Measurements from ENCODE around the gene ITIH4. TPM values are rescaled to one million over a fixed set of nuclear protein-coding genes. Genes with fewer than 3 reads are reported as not detected.

ITIH4 gene
- polyA plus RNA-seq, 1 experiment, result 1.4 TPM

DNA sequence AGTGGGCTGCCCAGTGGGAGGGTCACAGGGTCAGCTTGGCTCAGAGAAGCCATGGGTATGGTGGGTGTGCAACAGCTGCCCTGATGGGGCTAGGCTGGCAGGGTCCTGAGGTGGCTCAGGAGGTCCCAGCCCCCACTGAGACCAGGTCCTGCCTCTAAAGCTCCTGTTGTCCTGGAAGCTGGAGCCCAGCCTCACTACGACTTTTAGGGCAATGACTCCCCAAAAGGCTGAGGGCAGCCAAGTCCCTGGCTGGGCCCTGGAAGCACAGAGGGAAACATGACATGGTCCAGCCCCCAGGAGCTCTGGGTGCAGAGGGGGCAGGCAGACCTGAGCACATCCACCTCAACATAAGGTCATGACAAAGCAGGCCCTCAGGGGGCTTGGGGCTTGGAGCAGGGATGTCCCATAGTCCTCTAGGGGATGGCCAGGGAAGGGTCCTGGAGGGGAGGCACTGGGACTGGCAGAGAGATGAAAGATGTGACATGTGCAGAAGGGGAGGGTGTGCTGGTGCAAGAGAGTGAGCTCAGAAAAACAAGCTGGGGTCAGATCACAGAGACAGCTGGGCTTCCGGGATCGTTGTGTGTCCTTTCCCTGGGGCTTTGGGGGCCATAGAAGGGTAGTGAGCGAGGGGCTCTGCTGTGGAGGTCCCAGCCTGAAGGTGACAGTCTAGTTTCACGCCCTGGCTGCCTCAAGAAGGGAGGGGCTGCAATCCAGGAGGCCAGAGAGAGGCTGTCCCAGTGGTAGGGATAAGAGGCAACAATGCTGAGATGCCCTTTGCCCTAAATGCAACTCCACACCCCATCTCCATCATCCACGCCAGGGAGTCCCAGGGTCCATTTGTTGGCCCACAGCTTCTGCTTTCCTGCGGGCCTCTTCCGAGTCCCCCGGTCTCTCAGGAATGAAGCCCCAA is 36.5 kb downstream of the ITIH4 start:
- TF ChIP-seq CTCF (IDR thresholded peaks at IDR 0.05; ENCODE audit: insufficient read depth, low read depth, low read length), result no peak
- Histone ChIP-seq H3K36me3 (ENCODE audit: control insufficient read depth, insufficient read depth, low read length) (no peaks in the 10 kb centered on the region), H3K27me3 (ENCODE audit: control insufficient read depth, insufficient read depth, low read length) (peaks cover 5% of the 10 kb centered on the region), H3K4me3 (ENCODE audit: low read depth, low read length) (no peak overlapping the region)
- no peak for DNase-seq (ENCODE audit: low read depth)
- POLR2A ChIA-PET, result no interaction called here
- CTCF ChIA-PET, result interaction anchor here (0.6 to 1.4 kb wide), 4 partner anchors 9 to 737 kb away, joined by 3 read pairs; no protein-coding TSS in a partner anchor

DNA sequence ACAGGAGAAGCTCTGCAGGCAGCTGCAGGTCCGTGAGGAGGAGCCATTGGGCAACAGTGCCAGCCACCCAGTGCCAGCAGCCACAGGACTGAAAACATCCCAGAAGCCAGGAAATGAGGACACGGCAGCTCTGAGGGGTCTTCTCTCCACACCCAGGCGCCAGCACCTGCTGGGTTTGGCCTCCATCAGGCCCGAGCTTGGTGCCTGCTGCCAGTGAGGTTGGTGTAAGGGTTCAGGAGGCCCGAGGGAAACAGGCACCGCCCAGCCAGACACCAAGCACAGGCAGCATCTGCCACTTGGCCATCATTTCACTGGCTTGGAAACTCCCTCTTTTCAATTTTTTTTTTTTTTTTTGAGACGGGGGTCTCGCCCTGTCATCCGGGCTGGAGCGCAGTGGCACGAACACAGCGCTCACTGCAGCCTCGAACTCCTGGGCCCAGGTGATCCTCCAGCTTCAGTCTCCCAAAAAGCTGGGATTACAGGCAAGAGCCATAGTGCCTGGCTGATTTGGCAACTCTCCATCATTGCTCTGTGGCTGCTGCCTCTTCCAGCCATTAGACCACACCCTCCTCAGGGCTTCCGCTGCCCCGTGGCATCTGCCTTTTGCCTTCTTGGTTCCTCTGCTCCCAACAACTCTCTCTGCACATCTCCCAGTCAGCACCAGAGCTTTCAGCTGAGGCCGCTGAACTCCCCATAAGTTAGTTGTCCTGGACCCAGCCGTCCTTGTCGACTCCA is 37.3 kb downstream of the ITIH4 start:
- DNase-seq (ENCODE audit: low read depth), result no peak
- ChIA-PET CTCF (interaction anchor here (0.8 to 1.4 kb wide), 3 partner anchors 8 to 28 kb away, joined by 3 read pairs; no protein-coding TSS in a partner anchor), POLR2A (no interaction called here)
- peaks cover 5% of the 10 kb centered on the region for H3K27me3 ChIP-seq (ENCODE audit: control insufficient read depth, insufficient read depth, low read length)
- no peak overlapping the region for H3K4me3 ChIP-seq (ENCODE audit: low read depth, low read length)
- no peak for TF ChIP-seq CTCF (IDR thresholded peaks at IDR 0.05; ENCODE audit: insufficient read depth, low read depth, low read length)
- H3K36me3 ChIP-seq (ENCODE audit: control insufficient read depth, insufficient read depth, low read length), result no peaks in the 10 kb centered on the region

DNA sequence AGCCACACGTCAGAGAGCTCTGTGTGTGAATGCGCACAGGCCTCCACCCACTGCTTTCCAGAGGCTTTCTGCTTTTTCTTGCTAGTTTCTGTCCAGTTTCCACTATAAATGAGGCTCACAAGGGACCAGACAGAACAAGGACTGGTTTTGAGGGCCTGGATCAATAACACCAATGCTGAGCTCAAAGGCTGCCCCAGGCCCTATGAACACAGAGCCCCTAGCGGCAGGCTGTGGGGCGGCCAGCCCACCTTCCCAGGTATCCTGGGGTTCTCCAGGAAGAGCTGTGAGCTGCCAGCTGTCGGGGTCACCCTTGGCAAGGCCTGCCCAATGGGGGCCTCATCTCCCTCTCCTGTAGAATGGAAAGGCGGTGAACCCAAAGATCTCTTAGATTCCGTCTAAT is 38.1 kb downstream of the ITIH4 start:
- POLR2A ChIA-PET, result no interaction called here
- H3K36me3 ChIP-seq (ENCODE audit: control insufficient read depth, insufficient read depth, low read length), result no peaks in the 10 kb centered on the region
- H3K4me3 ChIP-seq (ENCODE audit: low read depth, low read length), result no peak overlapping the region
- no peak for TF ChIP-seq CTCF (IDR thresholded peaks at IDR 0.05; ENCODE audit: insufficient read depth, low read depth, low read length)
- peaks cover 5% of the 10 kb centered on the region for H3K27me3 ChIP-seq (ENCODE audit: control insufficient read depth, insufficient read depth, low read length)
- no peak for DNase-seq (ENCODE audit: low read depth)
- CTCF ChIA-PET, result interaction anchor here (1.0 to 1.4 kb wide), 3 partner anchors 9 to 29 kb away, joined by 3 to 4 read pairs (median 3); no protein-coding TSS in a partner anchor

DNA sequence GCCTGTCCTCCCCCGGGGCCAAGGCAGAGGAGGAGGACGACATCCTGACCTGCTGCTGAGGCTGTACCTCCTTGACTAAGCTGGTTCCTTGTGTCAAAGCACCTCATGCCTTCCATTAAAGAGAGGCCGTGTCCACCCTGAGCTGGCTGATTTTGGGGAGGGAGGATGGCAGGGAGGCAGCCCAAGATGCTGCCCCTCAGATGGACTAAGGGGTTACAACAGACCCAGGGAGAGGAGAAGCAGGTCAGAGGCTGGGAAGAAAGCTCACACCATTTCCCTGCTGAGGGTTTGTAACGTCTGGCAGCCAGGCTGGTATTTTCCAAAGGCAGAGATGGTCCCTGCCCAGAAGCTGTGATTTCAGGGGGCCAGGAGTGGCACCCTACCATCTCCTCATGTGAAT is 38.5 kb downstream of the ITIH4 start:
- TF ChIP-seq CTCF (IDR thresholded peaks at IDR 0.05; ENCODE audit: insufficient read depth, low read depth, low read length), result no peak
- Histone ChIP-seq H3K36me3 (ENCODE audit: control insufficient read depth, insufficient read depth, low read length) (no peaks in the 10 kb centered on the region), H3K27me3 (ENCODE audit: control insufficient read depth, insufficient read depth, low read length) (peaks cover 5% of the 10 kb centered on the region), H3K4me3 (ENCODE audit: low read depth, low read length) (no peak overlapping the region)
- ChIA-PET POLR2A (no interaction called here), CTCF (interaction anchor here (1.0 to 1.3 kb wide), 2 partner anchors 13 to 29 kb away, joined by 3 to 4 read pairs; no protein-coding TSS in a partner anchor)
- no peak for DNase-seq (ENCODE audit: low read depth)

DNA sequence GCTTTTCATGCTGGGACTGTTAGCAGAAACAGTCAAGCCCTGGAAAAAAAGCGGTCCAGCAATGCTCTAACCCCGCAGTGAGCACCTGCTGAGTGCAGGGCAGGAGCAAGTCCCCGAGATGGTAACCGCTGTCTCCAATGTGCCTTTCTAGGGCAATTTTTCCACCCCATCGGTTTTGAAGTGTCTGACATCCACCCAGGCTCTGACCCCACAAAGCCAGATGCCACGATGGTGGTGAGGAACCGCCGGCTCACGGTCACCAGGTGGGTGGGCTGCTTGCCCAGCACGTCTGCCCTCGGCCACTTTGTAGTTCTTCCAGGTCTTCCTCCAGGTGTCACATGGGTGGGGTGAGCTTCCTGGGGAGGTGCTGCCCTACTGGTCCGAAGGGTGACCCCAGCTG is 39.1 kb downstream of the ITIH4 start:
- H3K4me3 ChIP-seq (ENCODE audit: low read depth, low read length), result no peak overlapping the region
- H3K27me3 ChIP-seq (ENCODE audit: control insufficient read depth, insufficient read depth, low read length), result peaks cover 5% of the 10 kb centered on the region
- no peaks in the 10 kb centered on the region for H3K36me3 ChIP-seq (ENCODE audit: control insufficient read depth, insufficient read depth, low read length)
- DNase-seq (ENCODE audit: low read depth), result no peak
- CTCF ChIA-PET, result interaction anchor here (1.0 to 1.3 kb wide), 2 partner anchors 12 to 30 kb away, joined by 3 to 4 read pairs; no protein-coding TSS in a partner anchor
- no peak for TF ChIP-seq CTCF (IDR thresholded peaks at IDR 0.05; ENCODE audit: insufficient read depth, low read depth, low read length)
- POLR2A ChIA-PET, result no interaction called here

Measured in BJ (cell line).